Left renal cortex interstitium (tissue), 4 donors: ENCODE data around the gene FRMD6. TPM values are rescaled to one million over a fixed set of nuclear protein-coding genes. Genes with fewer than 3 reads are reported as not detected.
"Not testable (repeated sequence)": the region's sequence is repeated elsewhere in the genome, so short reads cannot be mapped to it uniquely, and the experiment has no call there.

ENCODE experiments used
- DNase-seq, 4 donors: peaks; one replicate each; pipeline ENCODE4 v3.0.0-alpha.2; 2013; ENCODE audit warnings: low read depth in 4 of 4, low spot score in 2 of 4, missing footprints in 1 of 4
- polyA plus RNA-seq, 4 donors: library from polyadenylated mRNA; unstranded; fragments of 120-200 nt; gene quantifications; one replicate each; pipeline ENCODE4 v1.2.1, GENCODE V29; 2013; ENCODE audit not compliant: insufficient read length in 4 of 4

Gene FRMD6
- polyA plus RNA-seq, 4 donors: 17.9 to 21.3 (median 19.6) TPM

- no peak for DNase-seq
These were observed 64.9 kb downstream of the FRMD6 start for GRCh38 chr14:51716610-51717009.

- no peak for DNase-seq
These were observed 66.1 kb downstream of the FRMD6 start for GRCh38 chr14:51717766-51718165.

GRCh38 chr14:51719955-51720354 is 68.2 kb downstream of the FRMD6 start:
- DNase-seq: no peak

GRCh38 chr14:51723990-51724389 is 72.3 kb downstream of the FRMD6 start:
- DNase-seq: no peak

- no peak for DNase-seq
These were observed 72.9 kb downstream of the FRMD6 start for GRCh38 chr14:51724650-51725049.

GRCh38 chr14:51725061-51725460 is 73.4 kb downstream of the FRMD6 start:
- DNase-seq: no peak

GRCh38 chr14:51726166-51726899 is 74.6 kb downstream of the FRMD6 start:
- DNase-seq: no peak

GRCh38 chr14:51727526-51727925 is 75.8 kb downstream of the FRMD6 start:
- no peak for DNase-seq

GRCh38 chr14:51730098-51730497 is 78.4 kb downstream of the FRMD6 start:
- DNase-seq: no peak

GRCh38 chr14:51730684-51731083 is 79.0 kb downstream of the FRMD6 start:
- no peak for DNase-seq

- no peak for DNase-seq
These were observed 80.9 kb downstream of the FRMD6 start for GRCh38 chr14:51732494-51733112.

GRCh38 chr14:51733147-51733546 is 81.4 kb downstream of the FRMD6 start:
- no peak for DNase-seq

- DNase-seq: no peak
These were observed 84.1 kb downstream of the FRMD6 start for GRCh38 chr14:51735851-51736250.

- no peak for DNase-seq
These were observed 87.0 kb downstream of the FRMD6 start for GRCh38 chr14:51738754-51739153.

- no peak for DNase-seq
These were observed 91.9 kb downstream of the FRMD6 start for GRCh38 chr14:51743588-51744000.

- no peak for DNase-seq
These were observed 92.8 kb downstream of the FRMD6 start for GRCh38 chr14:51744372-51745130.

GRCh38 chr14:51746823-51747222 is 95.1 kb downstream of the FRMD6 start:
- not testable (repeated sequence) for DNase-seq

GRCh38 chr14:51750542-51750941 is 98.8 kb downstream of the FRMD6 start:
- DNase-seq: no peak

GRCh38 chr14:51751611-51752345 is 100.1 kb downstream of the FRMD6 start:
- DNase-seq: peak in 1 of 4 donors; percentile 12

- not testable (repeated sequence) for DNase-seq
These were observed 106.0 kb downstream of the FRMD6 start for GRCh38 chr14:51757756-51758155.

- no peak for DNase-seq
These were observed 108.2 kb downstream of the FRMD6 start for GRCh38 chr14:51759950-51760349.
